Measurements from ENCODE around the gene FBXW12.

FBXW12 gene

DNA sequence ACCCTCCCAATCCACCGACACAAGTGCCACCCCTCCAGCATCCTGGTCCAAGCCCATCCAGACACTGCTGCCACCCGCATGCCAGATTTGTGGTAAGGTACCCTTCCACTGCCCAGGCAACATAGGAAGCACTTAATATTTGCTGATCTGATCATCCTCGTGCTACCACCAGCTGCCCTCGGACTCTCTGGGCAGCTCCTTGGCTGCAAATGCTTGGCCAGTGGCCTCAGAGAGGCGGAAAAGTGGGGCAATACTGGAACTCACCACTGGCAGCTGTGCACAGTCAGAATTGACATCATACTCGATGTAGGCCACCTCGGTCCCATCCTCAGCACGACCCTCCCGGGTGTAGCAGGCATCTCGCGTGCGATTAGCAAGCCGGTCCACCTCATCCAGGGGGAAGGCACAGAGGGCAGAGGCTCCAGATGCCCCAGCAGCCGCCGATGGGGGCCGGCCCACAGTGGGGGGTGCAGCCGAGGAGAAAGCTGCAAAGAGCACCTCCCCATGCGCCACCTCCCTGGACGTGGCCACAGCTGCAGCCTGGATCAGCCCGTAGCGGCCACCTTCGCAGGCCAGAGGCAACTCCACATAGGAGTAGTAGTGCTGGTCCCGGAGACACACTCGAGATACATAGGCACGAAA is 51.3 kb downstream of the FBXW12 start:
- no peak for DNase-seq

GRCh38 chr3:48423883-48424695 is 52.1 kb downstream of the FBXW12 start:
- DNase-seq = no peak

- DNase-seq = no peak
These were observed 53.3 kb downstream of the FBXW12 start for GRCh38 chr3:48425281-48425812.

GRCh38 chr3:48426401-48426909 is 54.4 kb downstream of the FBXW12 start:
- no peak for DNase-seq

GRCh38 chr3:48426944-48427629 is 55.1 kb downstream of the FBXW12 start:
- no peak for DNase-seq

DNA sequence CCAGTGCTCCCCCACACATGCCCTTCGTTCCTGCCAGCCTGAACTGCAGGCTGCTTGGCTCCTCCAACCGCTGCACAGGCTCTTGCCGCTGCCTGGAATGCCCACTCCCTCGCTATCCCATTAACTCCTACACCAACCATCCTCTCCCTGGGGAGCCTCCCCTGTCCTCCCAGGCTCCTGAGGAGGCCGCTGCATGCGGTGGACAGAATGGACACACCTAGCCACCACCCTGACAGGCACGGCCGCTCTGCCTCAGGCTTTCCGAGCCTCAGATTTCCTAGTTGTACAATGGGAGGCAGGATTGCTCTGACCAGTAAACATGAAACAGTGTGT is 55.6 kb downstream of the FBXW12 start:
- DNase-seq = no peak

- no peak for DNase-seq
These were observed 56.1 kb downstream of the FBXW12 start for GRCh38 chr3:48428088-48428571.

- DNase-seq = no peak
These were observed 56.7 kb downstream of the FBXW12 start for GRCh38 chr3:48428572-48429316.

- peak; percentile 37 to 71 (median 59) for DNase-seq
These were observed 57.4 kb downstream of the FBXW12 start for GRCh38 chr3:48429317-48429959.

DNA sequence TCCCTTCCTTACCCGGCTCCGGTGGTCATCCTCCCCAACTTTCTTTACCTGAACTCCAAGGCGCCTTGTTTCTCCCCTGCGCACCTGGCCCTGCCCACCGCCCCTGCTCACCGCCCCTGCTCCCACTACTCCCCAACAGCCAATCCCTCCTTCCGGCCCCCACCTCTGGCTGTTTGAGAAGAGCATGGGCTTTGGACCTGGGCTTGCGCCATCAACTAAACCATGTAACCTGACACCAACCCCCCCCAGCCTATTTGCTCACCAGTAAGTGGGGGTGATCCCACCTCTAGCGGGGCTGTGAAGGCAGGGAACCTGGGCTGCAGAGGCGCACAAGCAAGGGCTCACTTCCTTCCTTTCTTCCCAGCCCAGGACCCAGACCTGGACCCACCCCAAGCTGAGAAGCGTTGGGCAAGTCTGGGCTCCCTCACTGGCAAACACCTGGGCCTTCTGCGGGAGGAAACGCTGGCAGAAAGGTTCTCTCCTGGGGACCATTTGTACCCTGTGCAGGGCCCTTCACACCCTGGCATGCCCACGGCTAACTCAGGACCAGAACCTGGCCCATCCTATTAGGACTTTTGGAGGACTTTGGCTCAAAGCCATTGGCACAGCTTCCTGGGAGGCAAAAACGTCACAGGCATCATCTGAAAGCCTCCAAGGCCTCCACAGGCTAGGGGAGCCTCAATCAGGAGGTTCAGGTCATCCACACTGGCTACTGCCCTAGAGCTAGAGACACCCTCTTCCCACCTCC is 58.1 kb downstream of the FBXW12 start, which contains the start of gene PLXNB1:
Gene PLXNB1 (minus strand): TSS at position 127 of the 748 bp plus-strand sequence. CDS start 5,475 bp downstream, outside the sequence.
- DNase-seq = no peak

- DNase-seq = no peak
These were observed 58.7 kb downstream of the FBXW12 start for GRCh38 chr3:48430708-48431101.

GRCh38 chr3:48431224-48432029 is 59.4 kb downstream of the FBXW12 start:
- DNase-seq = no peak

DNA sequence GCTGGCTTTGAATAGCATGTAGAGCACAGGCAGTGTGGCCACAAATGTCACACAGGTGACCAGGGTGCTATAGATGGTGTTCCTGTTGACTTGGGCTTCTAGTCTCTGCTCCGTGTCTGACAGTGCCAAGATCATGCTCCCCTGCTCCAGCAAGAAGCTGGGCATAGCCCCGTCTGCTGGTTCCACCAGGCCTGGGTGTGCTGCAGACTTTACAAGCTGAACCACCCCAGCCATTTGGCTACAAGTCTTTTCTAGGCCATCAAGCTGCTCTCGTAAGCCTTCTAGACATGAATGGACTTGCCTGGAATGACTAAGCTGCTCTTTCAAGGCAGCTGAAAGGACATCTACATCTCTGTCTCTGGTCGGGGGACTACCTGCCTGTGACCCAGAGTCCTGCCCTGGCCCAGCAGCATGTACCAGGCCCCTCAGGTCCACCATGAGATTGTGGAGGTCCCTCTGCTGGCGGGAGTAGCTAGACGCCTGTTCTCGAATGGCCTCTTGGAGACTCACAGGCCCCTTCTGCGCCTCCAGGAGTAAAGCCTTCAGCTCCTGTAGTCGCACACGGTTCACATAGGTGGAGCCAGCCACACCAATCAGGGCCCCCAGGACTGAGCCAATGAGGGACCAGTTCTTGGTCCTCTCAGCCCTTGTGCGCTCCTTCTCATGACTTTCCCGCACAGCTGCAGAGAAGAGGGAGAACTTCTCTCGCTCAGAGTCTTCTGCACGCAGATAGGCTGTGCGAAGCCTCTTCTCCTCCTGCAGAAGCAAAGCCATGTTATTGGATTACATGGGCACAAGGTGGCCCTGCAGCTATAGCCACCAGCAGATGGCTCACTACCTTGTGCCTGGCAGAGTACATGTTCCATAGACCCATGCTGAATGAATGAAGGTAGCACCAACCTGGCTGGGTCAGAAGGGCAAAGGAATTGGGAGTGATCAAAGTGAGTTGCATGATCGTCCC is 60.7 kb downstream of the FBXW12 start:
- no peak for DNase-seq

- DNase-seq = no peak
These were observed 61.6 kb downstream of the FBXW12 start for GRCh38 chr3:48433472-48434118.

- no peak for DNase-seq
These were observed 62.7 kb downstream of the FBXW12 start for GRCh38 chr3:48434591-48435222.

DNA sequence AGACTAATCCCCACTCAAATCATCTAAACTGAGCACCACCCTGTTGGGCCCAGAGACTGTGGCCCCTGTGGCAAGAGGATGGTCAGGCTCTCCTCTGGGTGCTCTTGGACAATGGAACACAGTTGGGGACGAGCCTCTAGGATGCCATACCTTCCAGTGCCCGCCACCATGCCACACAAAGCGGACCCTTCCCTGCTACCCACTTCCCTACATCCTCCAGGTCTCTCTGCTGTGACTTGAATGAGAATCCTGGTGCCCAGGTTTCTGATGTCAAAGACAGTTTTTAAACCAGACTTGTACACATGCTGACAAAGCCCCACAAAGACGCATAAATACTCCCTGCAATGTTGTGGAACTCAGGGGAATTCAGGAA is 63.2 kb downstream of the FBXW12 start:
- no peak for DNase-seq

GRCh38 chr3:48435774-48436476 is 63.9 kb downstream of the FBXW12 start:
- peak; percentile 73 to 82 (median 78) for DNase-seq

All from T-helper 1 cell (primary cell).